Measurements from ENCODE around the gene GPC6.

GPC6 gene

DNA sequence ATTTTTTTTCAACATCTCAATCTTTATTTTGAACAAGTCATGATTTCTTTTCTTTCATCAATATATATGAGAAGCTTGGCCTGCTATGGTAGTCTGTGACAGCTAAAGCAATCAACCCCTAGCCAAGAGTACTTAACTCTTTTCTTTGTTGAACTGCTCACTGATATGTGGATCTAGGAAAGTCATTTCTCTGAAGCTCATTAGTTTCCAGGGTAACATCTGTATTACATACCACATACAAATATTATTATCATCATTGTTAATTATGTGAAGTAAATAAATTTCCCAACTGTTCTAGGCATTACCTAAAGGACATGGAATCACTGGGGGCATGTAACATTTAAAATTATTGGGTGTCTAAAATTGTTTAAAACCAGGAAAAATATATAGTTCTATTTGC is 985.6 kb downstream of the GPC6 start:
- H3K4me3 ChIP-seq (ENCODE audit: low read depth, low read length), result no peak overlapping the region
- TF ChIP-seq, protein P1, sequence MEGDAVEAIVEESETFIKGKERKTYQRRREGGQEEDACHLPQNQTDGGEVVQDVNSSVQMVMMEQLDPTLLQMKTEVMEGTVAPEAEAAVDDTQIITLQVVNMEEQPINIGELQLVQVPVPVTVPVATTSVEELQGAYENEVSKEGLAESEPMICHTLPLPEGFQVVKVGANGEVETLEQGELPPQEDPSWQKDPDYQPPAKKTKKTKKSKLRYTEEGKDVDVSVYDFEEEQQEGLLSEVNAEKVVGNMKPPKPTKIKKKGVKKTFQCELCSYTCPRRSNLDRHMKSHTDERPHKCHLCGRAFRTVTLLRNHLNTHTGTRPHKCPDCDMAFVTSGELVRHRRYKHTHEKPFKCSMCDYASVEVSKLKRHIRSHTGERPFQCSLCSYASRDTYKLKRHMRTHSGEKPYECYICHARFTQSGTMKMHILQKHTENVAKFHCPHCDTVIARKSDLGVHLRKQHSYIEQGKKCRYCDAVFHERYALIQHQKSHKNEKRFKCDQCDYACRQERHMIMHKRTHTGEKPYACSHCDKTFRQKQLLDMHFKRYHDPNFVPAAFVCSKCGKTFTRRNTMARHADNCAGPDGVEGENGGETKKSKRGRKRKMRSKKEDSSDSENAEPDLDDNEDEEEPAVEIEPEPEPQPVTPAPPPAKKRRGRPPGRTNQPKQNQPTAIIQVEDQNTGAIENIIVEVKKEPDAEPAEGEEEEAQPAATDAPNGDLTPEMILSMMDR (conservative IDR thresholded peaks at IDR 0.05; ENCODE audit: low read depth, low read length), result no peak
- DNase-seq (ENCODE audit: low read depth), result no peak

DNA sequence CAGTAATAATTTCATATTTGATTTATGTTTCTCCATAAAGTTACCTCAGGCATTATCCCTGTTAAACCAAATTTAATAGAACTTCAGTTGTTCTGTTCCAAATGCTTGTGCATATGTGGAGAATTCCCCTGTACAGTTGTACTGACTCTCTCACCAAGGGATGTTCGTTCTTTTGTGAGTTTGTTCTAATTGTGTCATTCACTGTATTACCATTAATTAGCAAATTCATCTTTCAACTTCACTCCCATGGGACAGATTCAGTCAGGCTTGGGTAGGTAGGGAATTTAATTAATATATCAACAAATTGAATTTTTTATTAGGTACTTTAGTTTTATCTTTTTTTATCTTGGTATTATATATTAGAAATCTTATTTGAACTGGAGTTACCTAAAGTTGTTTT is 987.5 kb downstream of the GPC6 start:
- DNase-seq (ENCODE audit: low read depth), result no peak
- H3K4me3 ChIP-seq (ENCODE audit: low read depth, low read length), result no peak overlapping the region
- TF ChIP-seq, protein P1 (conservative IDR thresholded peaks at IDR 0.05; ENCODE audit: low read depth, low read length), result no peak

DNA sequence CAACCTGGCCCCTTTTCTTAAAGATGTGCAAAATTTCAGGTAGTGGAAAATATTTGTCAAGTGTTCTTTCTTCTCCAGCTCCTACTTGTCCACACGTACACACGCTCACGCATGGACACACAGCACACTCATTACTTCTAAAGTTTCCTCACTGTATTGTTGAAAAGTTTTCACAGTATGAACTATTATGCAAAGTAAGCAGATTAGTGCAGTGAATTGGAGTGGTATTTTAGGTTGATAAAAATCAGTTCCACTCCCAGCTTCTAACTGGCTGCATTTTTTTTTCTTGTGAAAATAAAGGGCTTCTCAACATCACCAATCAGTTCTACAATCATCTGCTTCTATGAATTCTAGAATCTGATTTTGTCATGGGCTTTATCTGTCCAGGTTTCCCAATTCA is 988.4 kb downstream of the GPC6 start:
- no peak overlapping the region for H3K4me3 ChIP-seq (ENCODE audit: low read depth, low read length)
- TF ChIP-seq, protein P1 (conservative IDR thresholded peaks at IDR 0.05; ENCODE audit: low read depth, low read length), result no peak
- no peak for DNase-seq (ENCODE audit: low read depth)

DNA sequence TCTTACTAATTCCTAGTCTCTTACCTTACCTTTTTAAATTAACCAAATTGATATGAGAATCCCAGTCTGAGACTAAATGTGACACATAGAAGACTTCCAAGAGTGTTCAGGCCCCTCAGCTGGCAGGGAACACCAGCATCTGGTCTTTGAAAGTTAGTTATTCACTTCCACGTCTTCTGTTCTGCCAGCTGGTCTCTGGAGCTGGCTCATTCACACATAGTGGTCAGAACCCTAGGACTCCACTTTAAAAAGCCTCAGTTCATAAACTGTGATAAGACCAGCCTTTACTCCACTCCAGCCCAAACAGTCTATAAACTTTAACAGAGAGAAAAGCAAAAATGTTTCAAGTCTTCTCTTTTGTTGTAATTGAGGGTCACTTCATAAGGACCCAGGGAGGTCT is 989.9 kb downstream of the GPC6 start:
- TF ChIP-seq, protein P1 (conservative IDR thresholded peaks at IDR 0.05; ENCODE audit: low read depth, low read length), result no peak
- no peak overlapping the region for H3K4me3 ChIP-seq (ENCODE audit: low read depth, low read length)
- DNase-seq (ENCODE audit: low read depth), result no peak

DNA sequence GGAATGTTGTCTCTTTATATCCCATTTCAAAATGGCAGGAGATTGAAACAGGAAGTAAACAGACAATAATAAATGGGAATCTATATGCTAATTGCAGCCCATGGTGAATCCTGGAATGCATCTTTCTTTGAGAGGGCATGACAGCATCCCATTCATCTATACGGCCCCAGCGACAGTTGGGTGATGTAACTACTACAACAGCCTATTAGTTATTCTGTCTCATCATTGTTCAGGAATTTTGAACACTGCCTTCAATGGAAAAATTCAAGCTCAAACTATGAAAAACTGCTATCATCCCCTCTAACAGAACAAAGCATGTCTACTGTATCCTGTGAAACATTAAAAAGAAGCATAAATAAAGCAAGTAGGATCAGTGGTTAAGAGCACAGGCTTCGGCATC is 990.8 kb downstream of the GPC6 start:
- TF ChIP-seq, protein P1 (conservative IDR thresholded peaks at IDR 0.05; ENCODE audit: low read depth, low read length), result no peak
- peak; percentile 34 for DNase-seq (ENCODE audit: low read depth)
- H3K4me3 ChIP-seq (ENCODE audit: low read depth, low read length), result no peak overlapping the region

DNA sequence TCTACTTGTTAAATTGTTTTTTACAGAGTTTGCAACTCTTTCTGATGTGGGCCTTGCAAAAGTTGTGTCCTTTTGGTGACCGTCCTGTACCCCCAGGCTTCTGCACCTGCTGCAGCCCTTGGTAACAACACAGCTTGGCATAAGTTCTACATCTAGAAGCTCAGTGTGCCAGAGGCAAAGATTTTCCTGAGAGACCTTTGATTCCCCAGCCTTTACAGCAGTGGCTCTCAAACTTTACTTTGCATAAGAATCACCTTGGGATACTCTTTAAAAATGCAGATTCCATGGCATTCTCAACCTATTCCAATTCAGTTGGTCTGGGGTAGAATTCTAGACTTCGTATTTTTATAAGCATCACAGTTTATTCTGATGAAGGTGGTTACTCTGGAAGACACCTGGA is 991.9 kb downstream of the GPC6 start:
- no peak for DNase-seq (ENCODE audit: low read depth)
- no peak overlapping the region for H3K4me3 ChIP-seq (ENCODE audit: low read depth, low read length)
- TF ChIP-seq, protein P1 (conservative IDR thresholded peaks at IDR 0.05; ENCODE audit: low read depth, low read length), result no peak

DNA sequence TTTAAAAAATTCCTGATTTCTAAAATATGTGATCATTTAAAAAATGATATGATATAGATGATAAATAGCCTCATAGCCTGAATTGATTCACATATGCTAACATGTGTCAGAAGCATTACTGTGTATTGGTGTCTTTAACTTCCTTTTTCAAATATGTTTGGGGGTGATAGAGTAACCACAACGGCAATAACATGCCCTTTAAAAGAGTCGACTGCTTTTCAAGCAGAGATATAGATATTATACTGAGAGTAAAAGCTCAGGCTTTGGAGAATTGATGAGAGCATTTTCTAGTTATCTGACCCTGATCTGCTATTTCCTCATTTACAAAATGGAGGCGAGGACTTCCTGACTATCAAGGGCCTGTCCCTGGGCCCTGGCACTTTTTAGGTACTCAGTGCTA is 992.3 kb downstream of the GPC6 start:
- H3K4me3 ChIP-seq (ENCODE audit: low read depth, low read length), result no peak overlapping the region
- no peak for DNase-seq (ENCODE audit: low read depth)
- TF ChIP-seq, protein P1 (conservative IDR thresholded peaks at IDR 0.05; ENCODE audit: low read depth, low read length), result no peak

Data from choroid plexus epithelial cell (primary cell).